ENCODE measurements around the gene RANBP9. TPM values are rescaled to one million over a fixed set of nuclear protein-coding genes. Genes with fewer than 3 reads are reported as not detected.

The RANBP9 gene
- polyA plus RNA-seq, 1 experiment = 14.4 TPM

- no peak for TF ChIP-seq CTCF (IDR thresholded peaks at IDR 0.05; ENCODE audit: insufficient read depth, low read depth, low read length)
- Histone ChIP-seq H3K36me3 (ENCODE audit: control insufficient read depth, insufficient read depth, low read length) (no peaks in the 10 kb centered on the region), H3K4me3 (ENCODE audit: low read depth, low read length) (peak overlapping the region; percentile 49), H3K27me3 (ENCODE audit: control insufficient read depth, insufficient read depth, low read length) (no peaks in the 10 kb centered on the region)
- no peak for DNase-seq (ENCODE audit: low read depth)
- ChIA-PET CTCF (interaction anchor here (0.7 to 1.9 kb wide), 2 partner anchors 13 to 93 kb away, joined by 3 to 8 read pairs; partner anchors contain the start of gene NOL7), POLR2A (no interaction called here)
Observed at GRCh38 chr6:13708736-13709135, 2.9 kb downstream of the RANBP9 start.

GRCh38 chr6:13703496-13703895 lies 8.1 kb downstream of the RANBP9 start:
- H3K4me3 ChIP-seq (ENCODE audit: low read depth, low read length) = no peak overlapping the region
- no peaks in the 10 kb centered on the region for H3K36me3 ChIP-seq (ENCODE audit: control insufficient read depth, insufficient read depth, low read length)
- CTCF ChIA-PET = interaction anchor here (0.5 to 2.1 kb wide), 3 partner anchors 58 to 440 kb away, joined by 3 to 6 read pairs (median 6); partner anchors contain the start of gene SIRT5
- no peak for DNase-seq (ENCODE audit: low read depth)
- TF ChIP-seq CTCF (IDR thresholded peaks at IDR 0.05; ENCODE audit: insufficient read depth, low read depth, low read length) = no peak
- POLR2A ChIA-PET = no interaction called here
- no peaks in the 10 kb centered on the region for H3K27me3 ChIP-seq (ENCODE audit: control insufficient read depth, insufficient read depth, low read length)

GRCh38 chr6:13702809-13703302 lies 8.8 kb downstream of the RANBP9 start:
- H3K36me3 ChIP-seq (ENCODE audit: control insufficient read depth, insufficient read depth, low read length) = no peaks in the 10 kb centered on the region
- POLR2A ChIA-PET = no interaction called here
- DNase-seq (ENCODE audit: low read depth) = no peak
- no peak for TF ChIP-seq CTCF (IDR thresholded peaks at IDR 0.05; ENCODE audit: insufficient read depth, low read depth, low read length)
- no peak overlapping the region for H3K4me3 ChIP-seq (ENCODE audit: low read depth, low read length)
- H3K27me3 ChIP-seq (ENCODE audit: control insufficient read depth, insufficient read depth, low read length) = no peaks in the 10 kb centered on the region
- CTCF ChIA-PET = interaction anchor here (0.5 to 2.1 kb wide), 3 partner anchors 59 to 439 kb away, joined by 3 to 6 read pairs (median 6); partner anchors contain the start of gene SIRT5

- no peak for TF ChIP-seq CTCF (IDR thresholded peaks at IDR 0.05; ENCODE audit: insufficient read depth, low read depth, low read length)
- no peak overlapping the region for H3K4me3 ChIP-seq (ENCODE audit: low read depth, low read length)
- no peak for DNase-seq (ENCODE audit: low read depth)
- H3K36me3 ChIP-seq (ENCODE audit: control insufficient read depth, insufficient read depth, low read length) = no peaks in the 10 kb centered on the region
- ChIA-PET CTCF (no interaction called here), POLR2A (no interaction called here)
- no peaks in the 10 kb centered on the region for H3K27me3 ChIP-seq (ENCODE audit: control insufficient read depth, insufficient read depth, low read length)
Observed at GRCh38 chr6:13700232-13700631, 11.4 kb downstream of the RANBP9 start.

GRCh38 chr6:13698715-13699114 lies 12.9 kb downstream of the RANBP9 start:
- no peaks in the 10 kb centered on the region for H3K36me3 ChIP-seq (ENCODE audit: control insufficient read depth, insufficient read depth, low read length)
- POLR2A ChIA-PET = no interaction called here
- no peak for TF ChIP-seq CTCF (IDR thresholded peaks at IDR 0.05; ENCODE audit: insufficient read depth, low read depth, low read length)
- H3K4me3 ChIP-seq (ENCODE audit: low read depth, low read length) = no peak overlapping the region
- H3K27me3 ChIP-seq (ENCODE audit: control insufficient read depth, insufficient read depth, low read length) = no peaks in the 10 kb centered on the region
- CTCF ChIA-PET = no interaction called here
- DNase-seq (ENCODE audit: low read depth) = no peak
